ENCODE data around the gene LRRC47.

The LRRC47 gene

GRCh38 chr1:3773572-3774275, 22.6 kb downstream of the LRRC47 start:
- DNase-seq (ENCODE audit: extremely low spot score), result no peak
- CTCF ChIA-PET, result no interaction called here
- TF ChIP-seq HDGF (IDR thresholded peaks at IDR 0.05; ENCODE audit: borderline replicate concordance), result no peak
- no peak for TF ChIP-seq FOXA1 (IDR thresholded peaks at IDR 0.05)
- no peak for TF ChIP-seq L3MBTL2 (conservative IDR thresholded peaks at IDR 0.05)
- TF ChIP-seq FOXK2 (IDR thresholded peaks at IDR 0.05), result no peak
- TF ChIP-seq, protein P1, sequence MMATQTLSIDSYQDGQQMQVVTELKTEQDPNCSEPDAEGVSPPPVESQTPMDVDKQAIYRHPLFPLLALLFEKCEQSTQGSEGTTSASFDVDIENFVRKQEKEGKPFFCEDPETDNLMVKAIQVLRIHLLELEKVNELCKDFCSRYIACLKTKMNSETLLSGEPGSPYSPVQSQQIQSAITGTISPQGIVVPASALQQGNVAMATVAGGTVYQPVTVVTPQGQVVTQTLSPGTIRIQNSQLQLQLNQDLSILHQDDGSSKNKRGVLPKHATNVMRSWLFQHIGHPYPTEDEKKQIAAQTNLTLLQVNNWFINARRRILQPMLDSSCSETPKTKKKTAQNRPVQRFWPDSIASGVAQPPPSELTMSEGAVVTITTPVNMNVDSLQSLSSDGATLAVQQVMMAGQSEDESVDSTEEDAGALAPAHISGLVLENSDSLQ (IDR thresholded peaks at IDR 0.05), result no peak
- no peak for TF ChIP-seq SP1 (IDR thresholded peaks at IDR 0.05)
- no peak for TF ChIP-seq ARNT (IDR thresholded peaks at IDR 0.05)
- TF ChIP-seq NFRKB (IDR thresholded peaks at IDR 0.05), result no peak
- TF ChIP-seq SUZ12 (IDR thresholded peaks at IDR 0.05), result no peak
- TF ChIP-seq FOXM1 (IDR thresholded peaks at IDR 0.05; ENCODE audit: borderline replicate concordance), result no peak
- TF ChIP-seq ELF4 (IDR thresholded peaks at IDR 0.05), result no peak
- TF ChIP-seq BHLHE40 (IDR thresholded peaks at IDR 0.05; ENCODE audit: borderline replicate concordance), result no peak
- TF ChIP-seq ZNF384 (IDR thresholded peaks at IDR 0.05), result no peak
- TF ChIP-seq TARDBP (IDR thresholded peaks at IDR 0.05), result no peak
- TF ChIP-seq CTBP1 (IDR thresholded peaks at IDR 0.05; ENCODE audit: borderline replicate concordance), result no peak
- TF ChIP-seq LEF1 (IDR thresholded peaks at IDR 0.05; ENCODE audit: borderline replicate concordance), result no peak
- POLR2A ChIA-PET, result interaction anchor here (1.6 kb wide), 1 partner anchor 23 kb away, joined by 3 read pairs; the partner anchor contains the start of gene LRRC47

- TF ChIP-seq FOXK2 (IDR thresholded peaks at IDR 0.05) (no peak), SP1 (IDR thresholded peaks at IDR 0.05) (no peak), SUZ12 (IDR thresholded peaks at IDR 0.05) (no peak), ZNF384 (IDR thresholded peaks at IDR 0.05) (no peak), FOXM1 (IDR thresholded peaks at IDR 0.05; ENCODE audit: borderline replicate concordance) (no peak), ARNT (IDR thresholded peaks at IDR 0.05) (no peak), LEF1 (IDR thresholded peaks at IDR 0.05; ENCODE audit: borderline replicate concordance) (no peak), BHLHE40 (IDR thresholded peaks at IDR 0.05; ENCODE audit: borderline replicate concordance) (no peak), ELF4 (IDR thresholded peaks at IDR 0.05) (no peak), FOXA1 (IDR thresholded peaks at IDR 0.05) (no peak), HDGF (IDR thresholded peaks at IDR 0.05; ENCODE audit: borderline replicate concordance) (no peak)
- TF ChIP-seq, protein P1 (IDR thresholded peaks at IDR 0.05), result no peak
- DNase-seq (ENCODE audit: extremely low spot score), result no peak
- POLR2A ChIA-PET, result interaction anchor here (1.6 kb wide), 1 partner anchor 24 kb away, joined by 3 read pairs; the partner anchor contains the start of gene LRRC47
- CTCF ChIA-PET, result no interaction called here
Observed at GRCh38 chr1:3772715-3773571, 23.4 kb downstream of the LRRC47 start, which contains the start of gene SMIM1. TSS of gene SMIM1 (plus strand) at chr1:3772749. CDS start at chr1:3775374, 2,625 bp downstream.

DNA sequence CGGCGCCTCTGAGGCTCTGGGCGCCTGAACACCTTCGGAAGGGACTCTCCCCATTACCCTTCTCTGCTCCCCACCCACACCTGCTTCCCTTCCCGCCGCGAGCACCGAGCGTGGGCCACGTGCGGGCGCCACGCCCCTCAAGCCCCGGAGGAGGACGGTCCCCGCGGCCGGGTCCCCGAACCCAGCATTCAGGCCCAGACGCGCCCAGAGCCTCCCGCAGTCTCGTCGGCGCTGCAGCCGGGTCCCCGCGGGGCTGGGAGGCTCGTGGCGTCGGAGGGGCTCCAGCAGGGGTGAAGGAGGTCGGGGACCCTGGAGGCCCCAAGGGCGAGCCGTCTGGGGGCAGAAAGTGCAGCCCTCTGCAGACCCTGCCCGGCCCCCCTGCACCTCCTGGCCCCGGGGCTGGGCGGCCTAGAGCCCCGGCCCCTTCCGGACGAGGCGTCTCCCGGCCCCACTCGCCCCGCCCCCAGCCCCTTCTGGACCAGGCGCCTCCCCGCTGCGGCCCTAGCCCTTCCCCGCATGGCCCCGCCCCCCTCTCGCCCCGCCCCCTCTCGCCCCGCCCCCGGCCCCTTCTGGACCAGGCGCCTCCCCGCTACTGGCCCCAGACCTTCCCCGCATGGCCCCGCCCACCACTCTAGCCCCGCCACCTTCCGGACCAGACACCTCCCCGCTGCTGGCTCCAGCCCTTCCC, 24.1 kb downstream of the LRRC47 start:
- TF ChIP-seq L3MBTL2 (conservative IDR thresholded peaks at IDR 0.05), result peak; percentile 75
- TF ChIP-seq FOXA1 (IDR thresholded peaks at IDR 0.05), result no peak
- CTCF ChIA-PET, result no interaction called here
- POLR2A ChIA-PET, result interaction anchor here (0.6 to 3.0 kb wide), 3 partner anchors 11 to 44 kb away, joined by 3 to 11 read pairs (median 5); partner anchors contain the start of gene LRRC47

DNA sequence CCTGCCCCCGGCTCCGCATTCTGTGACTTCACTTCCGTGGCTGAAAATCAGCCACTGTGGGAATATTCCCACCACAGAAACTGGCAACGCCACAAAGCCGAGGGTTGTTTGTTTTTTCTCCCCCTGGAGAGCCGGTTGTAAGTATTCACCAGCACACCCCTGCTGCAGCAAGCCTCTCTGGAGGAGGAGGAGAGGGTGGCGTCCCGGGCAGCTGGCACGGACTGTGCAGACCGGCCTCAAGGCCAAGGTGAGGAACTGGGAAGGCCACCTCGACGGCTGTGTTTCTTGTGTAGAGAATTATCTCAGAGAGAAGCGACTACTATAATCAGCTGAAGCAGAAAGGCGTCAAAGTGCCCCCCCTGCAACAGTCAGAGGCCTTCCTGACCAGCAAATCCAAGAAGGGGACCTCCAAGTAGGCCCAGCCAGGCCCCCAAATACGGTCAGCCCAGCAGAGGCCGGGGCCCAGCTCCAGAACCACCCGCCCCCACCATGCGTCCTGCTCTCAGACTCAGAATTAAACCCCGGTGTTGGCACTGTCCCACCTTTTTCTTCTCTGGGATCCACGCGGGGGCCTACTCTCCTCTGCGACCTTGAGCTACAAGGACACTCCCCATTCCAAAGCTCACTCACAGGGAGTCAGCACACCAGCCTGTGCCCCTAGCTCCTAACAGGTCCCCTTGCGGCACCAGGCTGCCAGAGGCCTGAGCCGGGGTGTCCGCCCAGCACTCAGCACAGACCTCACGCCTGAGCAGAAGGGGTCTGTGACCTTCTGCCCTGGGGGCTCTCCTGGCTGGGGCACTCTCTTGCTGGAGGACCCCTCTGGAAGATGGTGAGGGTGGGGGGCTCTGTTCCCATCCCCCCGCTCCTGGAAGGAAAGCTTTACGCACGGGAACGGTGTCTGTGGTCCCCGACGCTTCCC, 24.9 kb downstream of the LRRC47 start:
- TF ChIP-seq SUZ12 (IDR thresholded peaks at IDR 0.05), result no peak
- TF ChIP-seq, protein P1 (IDR thresholded peaks at IDR 0.05), result no peak
- ChIA-PET POLR2A (interaction anchor here (0.6 to 3.0 kb wide), 3 partner anchors 11 to 43 kb away, joined by 3 to 11 read pairs (median 5); partner anchors contain the start of gene LRRC47), CTCF (no interaction called here)
- no peak for DNase-seq (ENCODE audit: extremely low spot score)

More for the DNA sequence above, 24.1 kb downstream of the LRRC47 start:
- peak; percentile 99 for DNase-seq (ENCODE audit: extremely low spot score)

Data from HEK293T (cell line).